GM13976 (cell line): ENCODE data around the gene AUTS2.

Experiments used
- DNase-seq: peaks from one replicate; pipeline ENCODE4 v3.0.0; 2012; ENCODE audit warnings: low spot score
- CTCF ChIP-seq: IDR thresholded peaks from 2 replicates; pipeline ENCODE4 v1.5.1; 2012; ENCODE audit warnings: borderline replicate concordance, mild to moderate bottlenecking; ENCODE audit not compliant: insufficient read depth; ENCODE audit errors: extremely low read depth, missing control alignments, control extremely low read depth
- in situ Hi-C: fragments of 300-500 bp; cut with MboI; formaldehyde crosslinking; loops from one replicate; pipeline ENCODE4 v1.12.0; 2022; ENCODE audit warnings: low sequenced_read_pairs, mixed read lengths, inconsistent platforms; ENCODE audit not compliant: unreplicated experiment

The AUTS2 gene

GRCh38 chr7:70578131-70578530 is 979.9 kb downstream of the AUTS2 start:
- no peak for TF ChIP-seq CTCF
- in situ Hi-C loops, result no loop called here
- no peak for DNase-seq

GRCh38 chr7:70579397-70580097 is 981.3 kb downstream of the AUTS2 start:
- TF ChIP-seq CTCF, result no peak
- no peak for DNase-seq
- in situ Hi-C loops, result no loop called here

- in situ Hi-C loops, result no loop called here
- no peak for DNase-seq
- TF ChIP-seq CTCF, result no peak
Observed at GRCh38 chr7:70580161-70580560, 981.9 kb downstream of the AUTS2 start.

GRCh38 chr7:70582927-70583895 is 984.9 kb downstream of the AUTS2 start:
- DNase-seq, result no peak
- no peak for TF ChIP-seq CTCF
- in situ Hi-C loops, result no loop called here

GRCh38 chr7:70583965-70584883 is 985.9 kb downstream of the AUTS2 start:
- in situ Hi-C loops, result no loop called here
- DNase-seq, result no peak
- no peak for TF ChIP-seq CTCF

GRCh38 chr7:70585071-70585470 is 986.8 kb downstream of the AUTS2 start:
- in situ Hi-C loops, result no loop called here
- TF ChIP-seq CTCF, result no peak
- no peak for DNase-seq
